NCI-H446 treated with DMSO at 0.1 percent for 48 hours (cell line): ENCODE results near the gene GDF9.

Experiments used
- DNase-seq: peaks from one replicate; lab custom pipeline; 2025; lab: John Stamatoyannopoulos, UW

The GDF9 gene

DNA sequence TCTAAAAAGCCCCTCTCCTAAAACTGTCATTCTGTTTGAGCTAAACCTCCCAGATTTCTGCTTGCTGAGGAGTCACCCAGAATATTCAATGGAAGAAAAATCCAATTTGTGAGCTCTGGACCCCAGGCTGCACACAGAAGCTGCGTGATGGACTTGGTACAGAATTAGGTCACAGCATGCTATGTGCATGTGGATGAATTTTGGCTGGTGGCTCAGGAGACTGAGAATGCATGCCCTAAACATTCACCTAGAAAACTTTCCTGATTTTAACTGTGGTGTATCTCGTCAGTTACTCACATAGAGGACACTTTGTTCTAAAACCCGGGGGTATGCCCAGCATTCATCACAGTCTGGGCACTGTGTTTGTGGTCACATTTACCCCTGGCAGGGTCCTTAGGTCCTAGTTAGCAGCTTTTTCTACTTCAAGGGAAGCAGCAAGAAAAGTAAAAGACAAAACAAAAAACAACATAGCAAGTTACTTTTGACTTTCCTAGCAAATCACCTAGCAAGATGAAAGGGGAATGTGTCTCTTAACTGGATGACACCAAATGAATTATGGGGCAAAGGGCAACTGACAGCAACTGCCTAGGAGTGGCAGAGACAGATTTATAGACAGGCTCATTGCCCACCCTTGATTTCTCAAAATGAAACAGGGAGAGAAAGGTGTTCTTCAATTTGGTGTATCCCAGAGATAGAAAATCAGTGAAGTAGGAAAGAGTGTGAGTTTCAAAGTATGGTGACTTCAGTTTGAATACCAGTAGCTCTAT, 27.6 kb downstream of the GDF9 start:
- no peak for DNase-seq

DNA sequence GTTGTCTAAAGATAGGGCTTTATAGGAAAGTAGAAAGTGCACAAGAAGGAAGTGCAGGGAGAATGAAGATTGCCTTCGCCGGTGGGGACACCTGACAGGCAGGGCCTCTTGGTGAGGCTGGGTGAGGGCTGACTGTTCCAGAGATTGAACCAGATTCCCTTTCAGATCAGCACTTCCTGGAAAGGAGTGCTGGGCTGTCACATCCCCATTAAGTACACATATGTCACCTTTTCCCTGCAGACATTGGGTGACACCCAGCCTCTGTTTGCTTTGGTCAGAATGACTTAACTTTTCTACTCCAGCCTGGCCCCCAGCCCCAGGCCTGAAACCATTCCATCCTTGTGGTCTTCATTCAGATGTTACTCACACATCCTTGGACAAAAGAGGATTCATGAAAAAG, 28.4 kb downstream of the GDF9 start:
- no peak for DNase-seq

GRCh38 chr5:132836852-132837251, 29.4 kb downstream of the GDF9 start:
- DNase-seq: no peak

GRCh38 chr5:132834057-132834456, 32.2 kb downstream of the GDF9 start:
- DNase-seq: no peak

DNA sequence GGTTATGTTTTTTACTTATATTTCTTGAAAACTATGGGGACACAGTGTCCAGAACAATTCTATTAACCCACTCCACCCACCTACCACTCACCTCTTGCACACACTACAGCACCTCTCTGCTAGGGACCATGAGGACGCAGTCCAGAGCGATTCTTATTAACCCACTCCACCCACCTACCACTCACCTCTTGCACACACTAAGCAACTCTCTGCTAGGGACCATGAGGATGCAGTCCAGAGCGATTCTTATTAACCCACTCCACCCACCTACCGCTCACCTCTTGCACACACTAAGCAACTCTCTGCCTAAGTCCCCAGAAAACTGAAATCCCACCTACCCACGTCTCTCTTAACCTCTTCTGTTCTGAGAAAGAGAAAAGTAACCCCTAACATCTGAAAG, 33.7 kb downstream of the GDF9 start:
- no peak for DNase-seq

- no peak for DNase-seq
Observed at GRCh38 chr5:132831095-132831860, 35.0 kb downstream of the GDF9 start.

DNA sequence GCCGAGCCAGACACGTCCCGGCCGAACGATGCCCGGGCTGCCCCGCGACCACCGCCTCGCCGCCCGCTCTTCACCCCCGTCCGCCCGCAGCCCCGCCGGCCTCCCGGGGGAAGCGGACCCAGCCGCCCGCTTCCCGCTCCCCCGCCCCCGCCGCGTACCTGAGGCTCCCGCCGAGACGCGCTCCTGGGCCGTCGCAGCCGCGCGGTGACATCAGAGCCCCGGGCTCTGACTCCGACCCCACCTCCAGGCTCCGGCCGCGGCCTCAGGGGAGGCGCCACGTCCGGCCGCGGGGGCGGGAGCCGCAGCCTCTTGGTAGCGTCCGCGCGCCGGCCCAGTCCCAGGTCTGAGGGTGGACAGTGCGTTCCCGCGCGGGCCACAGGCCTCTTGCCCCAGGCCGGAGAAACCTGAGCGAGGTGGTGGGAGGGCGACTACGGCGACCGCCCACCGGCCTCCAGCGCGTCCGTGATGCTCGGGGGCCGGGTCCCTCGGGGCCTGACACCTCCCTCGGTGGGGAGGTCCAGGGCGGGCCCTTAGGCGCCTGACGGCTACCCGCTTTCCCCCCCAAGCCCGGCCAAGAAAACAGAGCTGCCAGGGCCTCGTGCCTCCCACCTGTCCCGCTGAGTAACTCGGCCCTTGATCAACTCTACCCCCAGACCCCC, 35.7 kb downstream of the GDF9 start, which contains the start of gene SHROOM1:
Gene SHROOM1, minus strand, starts transcription at position 212 of the 659 bp plus-strand sequence. CDS start 4,507 bp downstream, outside the sequence.
- DNase-seq: no peak

DNA sequence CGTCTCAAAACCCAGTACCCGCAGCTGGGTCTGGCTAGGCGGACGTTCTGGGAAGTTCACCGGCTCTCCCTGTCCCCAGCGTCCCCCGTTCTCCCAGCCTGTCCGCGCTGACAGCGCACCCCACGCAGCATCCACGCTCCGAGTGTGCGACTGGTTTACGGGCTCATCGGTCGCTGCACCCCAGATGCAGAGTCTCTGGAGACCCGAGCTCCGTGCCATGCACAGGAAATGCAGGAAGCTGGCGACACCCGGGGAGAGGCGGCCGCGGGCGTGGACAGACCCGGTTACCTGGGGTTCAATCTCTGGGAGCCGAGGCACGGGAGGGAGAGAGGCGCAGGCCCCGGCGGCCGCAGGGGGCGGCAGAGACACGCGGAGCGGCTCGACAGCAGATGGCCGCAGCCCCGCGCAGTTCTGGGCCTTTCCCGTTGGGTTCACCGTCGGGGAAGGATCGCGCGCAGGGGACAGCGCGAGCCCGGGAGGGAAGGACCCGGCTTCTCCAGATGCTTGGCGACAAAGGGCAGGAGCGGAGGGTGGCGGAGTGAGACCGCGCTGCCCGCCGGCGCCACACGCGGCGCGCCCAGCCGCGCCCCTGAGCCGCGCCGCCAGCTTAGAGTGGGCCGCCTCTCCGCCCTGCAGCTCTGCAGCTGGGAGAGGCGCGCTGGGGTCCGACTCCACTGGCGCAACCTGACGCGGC, 36.4 kb downstream of the GDF9 start:
- DNase-seq: no peak

GRCh38 chr5:132828846-132829494, 37.3 kb downstream of the GDF9 start:
- DNase-seq: no peak

- DNase-seq: no peak
Observed at GRCh38 chr5:132827943-132828673, 38.2 kb downstream of the GDF9 start.

DNA sequence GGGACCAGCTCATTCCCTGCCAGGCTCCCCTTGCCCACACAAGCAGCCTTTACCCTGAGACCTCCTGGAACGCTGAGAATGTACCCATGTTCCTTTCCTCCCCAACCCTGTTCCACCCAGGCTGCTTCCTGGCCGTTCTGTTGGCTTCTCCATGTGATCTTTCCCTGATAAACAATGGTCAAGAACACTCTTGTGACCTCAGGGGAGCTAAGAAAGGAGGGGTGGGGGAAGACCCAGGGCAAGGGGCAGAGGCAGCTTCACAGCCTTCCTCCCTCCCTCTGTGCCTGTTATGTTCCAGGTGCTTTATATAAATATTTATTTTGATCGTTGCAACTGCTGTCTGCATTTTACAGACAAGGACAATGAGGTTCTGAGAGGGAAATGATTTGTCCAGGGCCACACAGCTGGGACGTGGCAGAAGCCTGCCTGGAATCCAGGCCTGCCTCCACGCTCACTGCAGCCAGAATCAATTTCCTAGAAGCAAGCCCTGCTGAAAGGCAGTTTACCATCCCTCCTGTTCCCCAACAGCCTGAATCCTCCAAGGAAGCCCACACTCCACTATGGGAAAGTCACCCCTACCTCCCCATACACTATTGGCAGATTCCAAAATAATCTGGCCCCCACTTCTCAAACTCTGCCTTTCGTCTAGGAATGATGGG, 39.7 kb downstream of the GDF9 start:
- no peak for DNase-seq

DNA sequence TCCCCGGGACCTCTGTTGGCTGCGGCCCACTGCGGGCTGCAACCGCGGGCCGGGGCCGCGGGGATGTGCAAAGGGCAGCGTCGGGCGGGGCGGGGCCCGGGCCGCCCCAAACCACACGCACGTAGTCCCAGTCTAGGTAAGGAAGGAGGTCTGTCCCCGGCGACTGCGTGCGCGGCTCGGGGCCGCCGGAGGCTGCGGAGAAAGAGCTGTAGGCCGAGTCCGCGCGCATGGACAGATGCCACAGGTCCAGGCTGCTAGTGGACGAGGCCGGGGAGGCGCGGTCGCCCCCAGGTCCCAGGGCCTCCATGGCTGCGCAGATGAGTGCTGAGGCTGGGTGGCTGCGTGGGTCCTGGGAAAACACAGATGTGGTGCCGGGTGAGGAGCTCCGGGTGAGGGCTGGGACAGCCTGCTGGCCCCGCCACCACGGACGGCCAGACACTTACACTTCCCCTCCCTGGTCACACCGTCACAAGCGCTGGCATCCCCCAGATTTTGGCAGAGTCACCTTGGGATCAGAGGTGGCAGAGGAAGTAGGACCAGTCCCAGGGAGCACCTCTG, 40.4 kb downstream of the GDF9 start:
- no peak for DNase-seq

DNA sequence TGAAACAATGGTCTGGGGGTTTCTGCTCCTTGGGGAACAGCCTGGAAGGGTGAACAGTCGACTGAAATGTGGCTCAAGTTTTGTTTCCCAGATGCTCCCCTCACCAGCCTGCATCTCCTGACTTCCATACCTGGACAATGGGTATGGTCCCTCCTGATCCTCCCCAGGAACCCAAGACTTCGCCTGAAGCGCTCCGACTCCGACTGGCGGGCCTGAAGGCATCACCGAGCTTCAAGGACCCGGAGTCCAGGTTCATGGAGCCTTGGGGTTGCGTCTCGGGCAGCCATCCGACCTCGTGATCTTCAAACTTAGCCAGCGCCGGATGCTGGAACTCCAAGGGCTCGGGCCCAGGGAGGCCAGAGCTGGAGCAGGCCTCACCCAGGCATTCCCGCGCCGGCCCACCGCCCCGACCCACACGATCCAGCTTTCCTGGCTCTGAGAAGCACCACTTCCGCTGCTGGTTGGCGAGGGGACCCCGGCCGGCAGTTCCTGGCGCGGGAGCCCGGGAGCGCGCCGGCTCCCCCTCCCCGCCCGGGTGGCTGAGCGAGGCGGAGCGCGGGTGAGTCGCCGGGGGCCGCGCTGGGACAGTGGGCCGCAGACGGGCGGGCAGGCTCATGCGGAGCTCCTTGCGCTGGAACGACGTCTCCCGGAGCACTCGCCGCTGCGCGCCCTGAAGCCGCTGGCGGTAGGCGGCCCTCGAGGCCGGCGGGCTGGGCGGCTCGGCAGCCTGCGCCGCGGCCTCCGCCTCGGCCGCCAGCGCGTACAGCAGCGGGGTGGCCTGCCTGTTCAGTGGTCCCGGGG, 41.0 kb downstream of the GDF9 start:
- no peak for DNase-seq

GRCh38 chr5:132824426-132824825, 41.8 kb downstream of the GDF9 start:
- DNase-seq: no peak

DNA sequence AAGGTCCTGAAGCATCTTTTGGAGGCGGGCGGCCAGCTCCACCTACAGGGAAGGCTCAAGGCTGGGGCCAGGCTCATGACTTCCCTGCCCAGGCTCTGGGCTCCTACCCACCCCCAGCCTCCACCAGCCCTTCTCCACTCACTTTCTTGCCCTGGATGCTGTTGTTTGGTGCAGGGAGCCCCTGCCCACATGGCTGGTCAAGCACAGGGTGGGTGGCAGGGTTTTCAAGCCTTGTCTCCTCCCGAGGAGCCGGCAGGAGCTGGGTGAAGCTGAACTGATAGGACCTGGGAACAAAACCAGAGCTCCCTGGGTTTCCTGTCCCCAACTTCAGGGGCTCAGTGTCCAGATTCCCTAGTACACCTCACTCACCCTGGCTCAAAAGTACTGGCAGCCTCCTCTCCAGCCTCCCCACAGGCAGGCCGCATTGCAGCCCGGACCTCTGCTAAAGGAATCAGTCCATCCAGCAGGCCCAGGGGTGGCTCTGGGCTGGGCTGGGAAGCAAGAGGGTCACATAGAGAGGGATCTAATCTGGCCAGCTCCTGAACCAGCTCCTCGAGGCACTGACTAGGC, 42.7 kb downstream of the GDF9 start:
- no peak for DNase-seq

DNA sequence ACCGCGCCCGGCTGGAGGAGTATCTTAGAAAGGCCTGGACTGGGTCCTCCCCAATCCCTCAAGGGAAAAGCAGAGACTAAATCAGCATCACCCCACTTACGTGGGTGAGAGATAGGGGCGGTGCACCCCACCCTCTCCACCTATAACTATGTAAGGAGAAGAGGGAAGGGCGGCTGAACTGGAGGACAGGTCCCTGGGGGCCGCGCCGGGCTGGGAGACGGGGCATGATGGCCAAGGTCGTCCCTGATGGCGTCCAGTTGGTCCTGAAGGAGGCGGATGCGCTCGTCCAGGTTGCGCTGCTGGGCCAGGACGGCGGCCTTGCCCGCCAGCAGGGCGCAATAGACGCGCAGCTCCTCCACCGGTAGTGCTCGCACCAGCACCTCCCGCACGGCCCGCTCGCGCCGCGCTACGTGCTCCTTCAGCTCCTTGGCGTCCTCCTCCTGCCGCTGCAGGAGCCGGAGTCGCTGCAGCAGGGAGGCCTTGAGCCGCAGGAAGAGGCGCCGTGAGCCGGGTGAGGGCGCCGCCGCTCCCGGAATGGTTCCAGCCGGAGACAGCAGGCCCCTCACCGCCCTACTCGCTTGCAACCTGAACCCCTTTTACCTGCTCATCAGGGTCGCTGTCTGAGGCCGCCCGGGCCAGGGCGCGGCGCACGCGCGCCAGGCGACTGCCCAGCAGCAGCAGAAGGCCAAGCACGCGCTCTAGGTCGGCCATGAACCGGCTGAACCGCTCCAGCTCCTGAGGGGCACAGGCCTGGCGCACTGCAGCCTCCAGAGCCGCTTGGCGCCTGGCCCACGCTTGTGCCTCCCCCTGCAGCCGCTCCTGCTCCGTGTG, 43.4 kb downstream of the GDF9 start:
- DNase-seq: no peak

GRCh38 chr5:132821791-132822190, 44.5 kb downstream of the GDF9 start:
- DNase-seq: peak; percentile 49

GRCh38 chr5:132821350-132821749, 44.9 kb downstream of the GDF9 start:
- DNase-seq: no peak
